Measurements from ENCODE around the gene GRK7. TPM values are rescaled to one million over a fixed set of nuclear protein-coding genes. Genes with fewer than 3 reads are reported as not detected.

The GRK7 gene
- total and polyA plus RNA-seq, 2 of the 4 experiments (the other 2 are of a cell fraction) = not detected

Small RNAs within 50 kb of the gene (microRNA-seq; reads per million reads assigned to microRNA genes)
- gene AC112771.1 (ENCODE audit: insufficient read depth, insufficient read length) = not detected

Small RNAs within 50 kb of the gene (small RNA-seq; reads per million reads assigned to genes)
- gene AC112771.1 = 0 reads per million in 5 experiments

Other genes with a start within 250 kb of the GRK7 start
- gene RNF7, start 25.1 kb upstream of the GRK7 start, total RNA-seq (2012; rRNA removed) = 111 and 149 TPM in 2 replicates
- 70.5 and 98.7 TPM in 2 replicates for gene RNF7, start 25.1 kb upstream of the GRK7 start, polyA plus RNA-seq (2012; rRNA removed)
- 64.3 and 111 TPM in 2 replicates for gene ATP1B3, start 113.2 kb downstream of the GRK7 start, total RNA-seq (2012; rRNA removed)
- 98.2 and 126 TPM in 2 replicates for gene ATP1B3, start 113.2 kb downstream of the GRK7 start, polyA plus RNA-seq (2012; rRNA removed)

All from IMR-90 (cell line).